HL-60/S4 treated with retinoic acid at 250 ng/mL for 4 days and 3 days (cell line): ENCODE measurements around the gene CCNF.
"Not testable (repeated sequence)": the region's sequence is repeated elsewhere in the genome, so short reads cannot be mapped to it uniquely, and the experiment has no call there.

Experiments
- in situ Hi-C: fragments of 300-500 bp; cut with MboI; formaldehyde crosslinking; loops from 2 replicates; pipeline ENCODE4 v1.7.0; 2022; ENCODE audit warnings: low sequenced_read_pairs

CCNF gene, protein sequence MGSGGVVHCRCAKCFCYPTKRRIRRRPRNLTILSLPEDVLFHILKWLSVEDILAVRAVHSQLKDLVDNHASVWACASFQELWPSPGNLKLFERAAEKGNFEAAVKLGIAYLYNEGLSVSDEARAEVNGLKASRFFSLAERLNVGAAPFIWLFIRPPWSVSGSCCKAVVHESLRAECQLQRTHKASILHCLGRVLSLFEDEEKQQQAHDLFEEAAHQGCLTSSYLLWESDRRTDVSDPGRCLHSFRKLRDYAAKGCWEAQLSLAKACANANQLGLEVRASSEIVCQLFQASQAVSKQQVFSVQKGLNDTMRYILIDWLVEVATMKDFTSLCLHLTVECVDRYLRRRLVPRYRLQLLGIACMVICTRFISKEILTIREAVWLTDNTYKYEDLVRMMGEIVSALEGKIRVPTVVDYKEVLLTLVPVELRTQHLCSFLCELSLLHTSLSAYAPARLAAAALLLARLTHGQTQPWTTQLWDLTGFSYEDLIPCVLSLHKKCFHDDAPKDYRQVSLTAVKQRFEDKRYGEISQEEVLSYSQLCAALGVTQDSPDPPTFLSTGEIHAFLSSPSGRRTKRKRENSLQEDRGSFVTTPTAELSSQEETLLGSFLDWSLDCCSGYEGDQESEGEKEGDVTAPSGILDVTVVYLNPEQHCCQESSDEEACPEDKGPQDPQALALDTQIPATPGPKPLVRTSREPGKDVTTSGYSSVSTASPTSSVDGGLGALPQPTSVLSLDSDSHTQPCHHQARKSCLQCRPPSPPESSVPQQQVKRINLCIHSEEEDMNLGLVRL

DNA sequence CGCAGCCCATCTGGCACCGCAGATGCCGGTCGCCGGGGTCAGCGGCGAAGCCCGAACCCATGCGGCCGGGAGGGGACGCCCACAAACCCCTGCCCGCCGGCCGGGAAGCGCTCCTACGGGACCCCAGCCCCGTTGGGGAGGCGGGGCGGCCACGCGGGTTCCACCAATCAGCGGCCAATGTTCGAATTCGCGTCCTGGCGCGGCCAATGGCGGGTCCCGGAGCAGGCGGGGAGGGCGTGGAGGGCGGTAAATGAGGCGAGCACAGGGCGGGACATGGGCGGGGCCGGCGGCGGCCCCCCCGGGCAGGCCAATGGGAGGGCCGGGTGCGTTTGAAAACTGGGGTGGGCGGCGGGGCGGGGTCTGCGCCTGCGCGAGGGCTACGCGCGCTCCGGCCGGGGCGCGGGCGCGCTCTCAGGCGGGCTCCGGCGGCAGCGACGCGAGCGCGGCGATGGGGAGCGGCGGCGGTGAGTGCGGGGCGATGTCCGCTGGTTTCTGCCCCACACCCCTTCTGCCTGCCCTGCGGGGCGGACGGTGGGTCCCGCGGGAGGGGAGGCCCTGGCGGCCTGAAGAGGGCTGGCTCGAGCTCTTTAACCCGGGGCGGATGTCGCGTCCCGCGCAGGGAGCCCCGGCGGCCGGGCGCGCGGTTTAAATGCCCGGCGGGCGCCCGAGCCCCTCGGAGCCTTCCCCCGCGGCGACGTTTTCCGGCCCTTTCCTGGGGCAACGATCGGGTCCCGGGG lies at the start of gene CCNF:
Gene CCNF (plus strand): TSS at position 414 of the 737 bp plus-strand sequence. CDS start 35 bp downstream, at position 449.
- in situ Hi-C loops, result loop anchor here (10.0 kb wide), 1 partner anchor 56 kb away; no protein-coding TSS in a partner anchor

DNA sequence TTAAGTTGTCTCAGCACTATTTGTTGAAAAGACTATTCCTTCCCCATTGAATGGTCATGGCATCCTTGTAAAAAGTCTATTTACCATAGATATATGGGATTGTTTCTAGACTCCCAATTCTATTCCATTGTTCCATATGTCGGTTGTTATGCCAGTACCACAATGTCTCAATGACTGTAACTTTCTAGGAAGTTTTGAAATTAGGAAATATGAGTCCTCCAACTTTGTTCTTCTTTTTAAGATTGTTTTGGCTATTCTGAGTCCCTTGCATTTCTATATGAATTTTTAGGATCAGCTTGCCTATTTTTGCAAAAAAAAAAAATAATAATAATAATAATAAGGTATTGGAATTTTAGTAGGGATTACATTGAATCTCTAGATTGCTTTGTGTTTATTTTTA lies 45.7 kb upstream of the CCNF start:
- in situ Hi-C loops, result no loop called here

DNA sequence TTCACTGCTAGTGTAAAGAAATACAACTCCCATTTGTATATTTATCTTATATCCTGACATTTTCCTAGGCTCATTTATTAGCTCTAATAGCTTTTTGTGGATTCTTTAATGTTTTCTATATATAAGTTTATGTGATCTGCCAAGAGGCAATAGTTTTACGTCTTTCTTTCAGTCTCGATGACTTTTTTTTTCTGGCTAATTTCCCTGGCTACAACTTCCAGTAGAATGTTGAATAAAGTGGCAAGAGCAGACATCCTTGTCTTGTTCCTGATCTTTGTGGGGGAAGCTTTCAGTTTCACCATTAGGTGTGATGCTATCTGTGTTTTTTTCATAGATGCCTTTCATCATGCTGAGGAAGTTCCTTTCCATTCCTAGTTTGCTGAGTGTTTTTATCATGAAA lies 44.8 kb upstream of the CCNF start:
- in situ Hi-C loops, result no loop called here

DNA sequence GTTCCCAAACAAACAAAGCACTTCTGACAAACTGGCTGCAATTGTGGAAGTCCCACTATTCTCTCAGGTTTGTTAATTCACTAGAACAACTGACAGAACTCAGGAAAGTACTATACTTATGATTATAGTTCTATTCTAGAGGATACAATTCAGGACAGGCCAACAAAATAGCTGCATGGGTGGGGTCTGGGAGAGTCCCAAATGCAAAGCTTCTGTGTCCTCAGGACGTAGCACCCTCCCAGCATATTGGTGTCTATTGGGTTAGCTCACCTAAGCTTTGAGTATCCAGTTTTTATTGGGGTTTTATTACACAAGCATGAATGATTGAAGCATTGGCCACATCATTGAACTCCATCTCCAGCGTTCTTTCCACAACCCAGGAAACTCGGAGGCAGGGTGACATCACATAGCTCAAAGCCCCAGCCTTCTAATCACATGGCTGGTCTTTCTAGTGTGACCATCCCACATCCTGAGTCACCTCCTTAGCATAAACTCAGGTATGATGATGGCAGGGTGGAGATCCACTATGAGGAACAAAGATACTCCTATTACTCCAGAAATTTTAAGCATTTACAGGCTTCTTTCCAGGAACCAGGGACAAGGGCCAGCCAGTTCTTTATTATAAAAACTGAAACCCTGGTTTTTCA lies 43.9 kb upstream of the CCNF start:
- in situ Hi-C loops, result no loop called here

DNA sequence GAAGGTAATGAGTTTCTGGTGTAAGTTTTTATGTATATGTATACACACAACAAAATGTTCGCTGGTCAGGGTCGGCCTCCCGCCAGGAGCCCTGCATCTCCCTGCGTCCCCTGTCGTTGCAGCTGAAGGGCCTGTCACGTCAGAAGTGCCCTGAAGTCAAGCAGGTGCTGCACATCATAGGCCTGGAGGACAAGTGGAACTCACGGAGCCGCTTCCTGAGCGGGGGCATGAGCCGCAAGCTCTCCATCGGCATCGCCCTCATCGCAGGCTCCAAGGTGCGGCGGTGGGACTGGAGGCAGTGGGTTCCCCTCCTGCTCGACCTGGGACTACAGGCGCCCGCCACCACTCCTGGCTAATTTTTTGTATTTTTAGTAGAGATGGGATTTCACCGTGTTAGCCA lies 43.3 kb upstream of the CCNF start:
- in situ Hi-C loops, result not testable (repeated sequence)

DNA sequence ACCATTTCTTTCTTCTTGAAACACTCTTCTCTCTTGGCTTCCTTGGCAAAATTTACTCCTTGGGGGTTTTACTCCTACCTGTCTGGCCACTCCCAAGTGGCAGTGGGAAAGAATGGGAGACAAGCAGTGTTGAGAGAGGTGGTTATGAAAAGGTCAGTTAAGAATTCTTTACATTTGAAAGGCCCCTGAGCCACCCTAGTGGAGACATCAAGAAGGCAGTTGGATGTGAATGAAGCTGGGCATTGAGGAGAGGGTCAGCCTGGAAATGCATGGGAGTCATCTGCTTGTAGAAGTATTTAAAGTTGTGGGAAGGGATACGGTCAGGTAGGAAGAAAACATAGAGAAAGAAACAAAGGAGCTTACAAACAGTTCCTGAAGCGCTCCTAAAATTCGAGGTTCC lies 42.3 kb upstream of the CCNF start:
- in situ Hi-C loops, result no loop called here

DNA sequence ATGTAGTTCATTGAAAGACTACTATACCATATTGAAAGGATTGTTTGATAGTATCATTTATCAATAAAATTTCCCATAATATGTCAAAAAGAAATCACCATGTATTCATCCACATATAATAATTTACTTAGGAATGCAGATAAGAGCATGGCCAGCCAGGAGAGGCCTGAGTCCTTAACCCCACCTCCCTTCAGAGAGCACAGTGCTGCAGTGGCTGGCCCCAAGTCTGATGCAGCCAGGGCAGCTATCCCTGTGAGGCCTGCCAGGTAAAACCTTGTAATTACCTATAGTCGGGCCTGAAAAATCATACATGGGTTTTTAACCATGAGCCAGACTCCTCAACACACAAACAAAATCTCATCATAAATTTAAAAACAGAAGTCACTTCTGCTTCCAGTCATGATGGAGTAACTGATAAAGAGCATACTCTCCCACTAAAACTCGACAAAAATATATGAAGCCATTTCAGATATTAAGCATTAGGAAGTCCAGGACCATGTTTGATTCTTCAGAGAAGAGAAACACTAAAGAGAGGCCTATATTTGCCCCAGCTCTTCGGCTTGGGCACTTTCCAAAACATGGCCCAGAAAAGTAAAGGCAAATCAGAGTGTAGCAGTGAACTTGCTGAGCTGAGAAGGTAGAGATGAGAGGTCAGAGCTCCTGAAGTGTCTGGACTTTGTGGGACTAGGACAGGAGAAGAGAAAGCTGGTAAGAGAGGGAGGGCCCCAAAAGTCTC lies 40.9 kb upstream of the CCNF start:
- in situ Hi-C loops, result no loop called here

DNA sequence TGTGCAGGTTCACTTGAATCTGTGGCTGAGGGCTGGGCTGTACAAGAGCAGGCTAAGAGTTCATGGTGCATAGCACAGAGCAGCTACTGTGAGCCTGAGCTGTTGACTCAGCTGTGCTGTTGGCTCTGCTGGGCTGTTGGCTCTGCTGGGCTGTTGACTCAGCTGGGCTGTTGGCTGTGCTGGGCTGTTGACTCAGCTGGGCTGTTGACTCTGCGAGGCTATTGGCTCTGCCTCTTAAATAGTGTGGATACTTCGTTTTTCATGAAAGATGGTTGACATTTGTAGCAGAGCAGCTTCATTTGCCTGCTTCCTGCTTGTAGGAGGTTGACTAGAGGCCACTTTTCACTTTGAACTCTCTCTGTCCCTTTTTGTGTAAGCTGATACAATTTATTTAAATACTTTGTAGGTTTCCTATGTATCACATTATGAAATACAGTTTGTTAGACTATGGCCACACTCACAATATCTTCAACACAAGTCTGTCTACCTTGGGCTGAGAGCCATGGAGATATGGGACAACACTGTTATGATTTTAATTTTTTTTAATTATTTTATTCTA lies 40.3 kb upstream of the CCNF start:
- in situ Hi-C loops, result no loop called here

DNA sequence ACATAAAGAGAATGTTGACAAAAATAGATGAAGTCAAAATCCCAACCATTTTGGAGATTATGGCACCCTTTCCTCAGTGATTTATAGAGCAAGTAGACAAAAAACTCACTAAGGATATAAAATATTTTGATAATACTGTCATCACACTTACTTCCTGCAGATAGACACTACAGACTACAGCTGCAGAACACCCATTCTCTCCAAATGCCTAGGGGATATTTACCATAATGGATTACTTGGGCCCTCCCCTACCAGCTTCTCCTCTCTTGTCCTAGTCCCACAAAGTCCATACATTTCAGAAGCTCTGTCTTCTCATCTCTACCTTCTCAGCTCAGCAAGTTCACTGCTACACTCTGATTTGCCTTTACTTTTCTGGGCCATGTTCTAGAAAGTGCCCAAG lies 37.2 kb upstream of the CCNF start:
- in situ Hi-C loops, result no loop called here

DNA sequence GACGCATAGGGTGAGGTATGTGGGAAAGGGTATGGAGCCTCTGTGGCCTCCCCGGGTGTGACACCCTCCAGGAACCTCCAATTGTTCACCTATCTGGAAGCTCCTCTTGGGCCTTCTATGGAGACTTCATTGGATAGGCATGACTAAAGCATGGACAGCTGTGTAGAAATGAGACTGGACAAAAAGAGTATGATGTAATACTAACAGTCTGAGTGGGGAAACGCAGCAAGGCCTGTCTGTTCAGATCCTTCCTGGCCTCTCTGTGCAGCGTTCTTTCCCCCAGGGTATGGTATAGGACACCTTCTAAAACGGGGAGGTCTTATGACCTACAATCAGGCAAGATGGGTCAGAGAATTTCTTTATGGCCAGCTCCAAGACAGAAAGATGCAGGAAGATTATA lies 30.7 kb upstream of the CCNF start:
- in situ Hi-C loops, result no loop called here

DNA sequence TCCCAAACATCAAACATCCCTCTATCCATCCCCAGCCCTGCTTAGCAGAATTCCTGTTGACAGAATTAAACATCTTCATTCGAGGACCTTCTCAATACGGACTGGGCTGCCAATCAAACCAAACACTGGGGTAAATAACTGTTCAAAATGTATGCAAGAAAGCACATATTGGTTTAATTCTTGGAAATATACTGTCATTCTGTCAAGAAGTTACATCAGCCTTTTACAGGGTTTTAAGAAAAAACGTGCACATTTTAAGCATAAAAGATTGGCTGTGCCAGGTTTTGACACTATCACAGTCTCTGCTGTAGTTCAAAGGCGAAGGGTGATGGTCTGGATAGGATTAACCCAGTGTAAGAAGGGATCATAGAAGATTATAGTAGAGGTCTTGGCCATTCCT lies 25.1 kb upstream of the CCNF start:
- in situ Hi-C loops, result no loop called here

DNA sequence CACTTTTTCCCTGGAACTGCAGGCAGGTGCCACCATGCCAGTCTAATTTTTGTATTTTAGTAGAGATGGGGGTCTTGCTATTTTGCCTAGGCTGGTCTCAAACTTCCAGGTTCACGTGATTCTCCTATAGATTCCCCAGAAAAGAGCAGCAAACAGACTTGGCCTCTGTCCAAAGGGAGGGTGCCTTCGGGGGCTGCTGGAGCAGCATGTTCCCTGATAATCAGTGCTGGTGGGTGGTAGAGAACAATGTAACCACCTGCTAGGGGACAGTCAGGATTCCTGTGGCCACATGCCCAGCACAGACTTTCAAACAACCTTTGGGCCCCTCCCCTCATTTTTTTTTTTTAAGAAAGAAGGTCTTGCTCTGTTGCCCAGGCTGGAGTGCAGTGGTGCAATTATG lies 14.2 kb upstream of the CCNF start:
- in situ Hi-C loops, result no loop called here

DNA sequence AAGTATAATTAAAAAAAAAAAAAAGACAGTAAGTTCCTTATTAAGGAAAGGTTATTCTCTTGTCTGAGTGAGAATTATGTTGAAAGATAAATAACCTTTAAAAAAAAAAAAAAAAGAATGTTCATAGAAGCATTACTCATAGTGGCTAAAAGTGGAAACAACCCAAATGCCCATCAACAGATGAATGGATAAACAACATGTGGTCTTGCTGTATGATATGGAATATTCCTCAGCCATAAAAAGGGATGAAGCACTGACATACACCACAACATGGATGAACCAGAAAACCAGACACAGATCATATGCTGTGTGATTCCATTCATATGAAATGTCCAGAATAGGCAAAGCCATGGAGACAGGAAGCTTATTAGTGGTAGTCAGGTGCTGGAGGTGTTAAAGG lies 9.2 kb upstream of the CCNF start:
- in situ Hi-C loops, result loop anchor here (10.0 kb wide), 1 partner anchor 65 kb away; no protein-coding TSS in a partner anchor

DNA sequence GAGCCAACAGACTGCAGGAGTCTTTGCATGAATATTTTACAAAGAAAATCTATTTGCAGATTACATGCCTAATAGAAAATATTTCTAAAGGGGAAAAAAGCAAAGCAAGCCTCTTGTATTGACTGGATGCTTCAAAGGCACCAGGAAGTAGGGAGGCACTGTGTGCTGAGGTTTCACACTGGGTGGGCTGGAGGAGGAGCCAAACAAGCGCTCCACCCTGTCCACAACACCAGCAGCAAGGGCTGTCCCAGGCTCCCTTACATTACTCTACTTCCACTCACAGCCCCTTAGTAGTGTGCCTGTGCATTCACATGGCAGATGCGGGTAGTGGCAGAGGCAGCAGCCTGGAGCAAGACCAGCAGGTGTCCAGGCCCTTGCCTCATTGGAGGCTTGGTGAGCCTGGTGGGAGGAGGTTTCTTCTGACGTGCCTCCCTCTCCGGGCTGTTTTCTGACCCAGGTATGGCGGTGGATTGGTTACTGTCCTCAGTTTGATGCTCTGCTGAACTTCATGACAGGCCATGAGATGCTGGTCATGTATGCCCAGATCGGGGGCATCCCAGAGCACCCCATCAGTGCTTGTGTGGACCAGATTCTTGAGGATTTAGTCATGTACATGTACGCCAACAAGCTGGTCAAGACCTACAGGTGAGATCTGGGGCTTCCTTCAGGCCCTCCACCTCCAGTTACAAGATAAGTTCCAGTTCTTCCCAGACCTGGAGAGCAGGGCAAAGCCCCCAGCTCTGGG lies 7.0 kb upstream of the CCNF start:
- in situ Hi-C loops, result loop anchor here (10.0 kb wide), 1 partner anchor 63 kb away; no protein-coding TSS in a partner anchor

DNA sequence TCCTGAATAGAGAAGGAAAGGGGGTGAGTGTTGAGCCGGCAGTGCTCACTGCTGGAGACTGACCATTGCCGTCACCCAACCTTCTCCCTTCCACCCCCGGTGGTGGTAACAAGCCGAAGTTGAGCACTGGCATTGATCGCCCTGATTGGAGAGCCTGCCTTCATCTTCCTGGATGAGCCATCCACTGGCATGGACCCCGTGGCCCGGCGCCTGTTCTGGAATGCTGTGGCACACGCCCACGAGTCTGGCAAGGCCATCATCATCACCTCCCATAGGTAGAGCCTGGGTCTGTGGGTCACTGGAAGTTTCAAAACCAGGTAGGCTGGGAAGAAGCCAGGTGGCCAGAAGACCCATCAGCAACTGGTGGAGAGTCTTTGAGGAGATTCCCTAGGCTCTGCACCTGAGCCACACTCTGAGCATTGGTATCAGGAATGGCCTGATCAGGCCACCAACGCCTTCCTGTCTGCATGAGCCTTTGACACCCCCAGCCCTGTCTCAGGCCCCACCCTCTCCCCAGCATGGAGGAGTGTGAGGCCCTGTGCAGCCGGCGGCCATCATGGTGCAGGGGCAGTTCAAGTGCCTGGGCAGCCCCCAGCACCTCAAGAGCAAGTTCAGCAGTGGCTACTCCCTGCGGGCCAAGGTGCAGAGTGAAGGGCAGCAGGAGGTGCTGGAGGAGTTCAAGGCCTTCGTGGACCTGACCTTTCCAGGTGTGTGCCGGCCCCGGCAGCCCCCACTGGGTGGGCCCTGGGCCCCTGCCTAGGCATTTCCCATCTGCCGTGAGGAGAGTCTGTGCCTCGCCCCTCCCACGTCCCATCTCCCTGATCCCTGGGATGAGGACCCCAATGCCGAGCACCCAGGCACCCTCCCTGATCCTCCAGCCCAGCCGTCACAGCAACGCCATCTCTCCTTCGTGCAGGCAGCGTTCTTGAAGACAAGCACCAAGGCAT lies 4.9 kb upstream of the CCNF start:
- in situ Hi-C loops, result loop anchor here (10.0 kb wide), 1 partner anchor 60 kb away; no protein-coding TSS in a partner anchor

DNA sequence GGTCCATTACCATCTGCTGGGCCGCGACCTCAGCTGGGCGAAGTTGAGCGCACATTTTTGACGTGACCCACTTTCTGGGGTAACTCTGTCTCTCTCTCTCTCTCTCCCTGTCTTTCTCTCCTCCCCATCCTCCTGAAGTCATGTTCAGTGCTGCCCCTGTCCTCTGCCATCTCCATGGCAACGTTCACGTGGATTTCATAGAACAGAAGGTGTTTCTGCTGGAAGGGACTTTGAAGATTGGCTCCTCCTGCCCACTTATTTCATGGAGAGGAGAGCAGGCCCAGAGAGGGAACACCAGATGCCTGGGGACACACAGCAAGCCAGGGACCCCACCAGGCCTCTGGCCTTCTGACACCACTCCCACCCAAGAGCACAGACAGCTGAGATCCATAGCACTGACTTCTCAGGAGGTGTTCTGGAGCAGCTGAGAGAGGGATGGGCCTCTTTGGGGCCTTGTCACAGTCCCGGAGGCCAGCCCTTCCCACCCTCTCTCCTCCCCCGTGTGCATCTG lies 4.2 kb upstream of the CCNF start:
- in situ Hi-C loops, result loop anchor here (10.0 kb wide), 1 partner anchor 60 kb away; no protein-coding TSS in a partner anchor

DNA sequence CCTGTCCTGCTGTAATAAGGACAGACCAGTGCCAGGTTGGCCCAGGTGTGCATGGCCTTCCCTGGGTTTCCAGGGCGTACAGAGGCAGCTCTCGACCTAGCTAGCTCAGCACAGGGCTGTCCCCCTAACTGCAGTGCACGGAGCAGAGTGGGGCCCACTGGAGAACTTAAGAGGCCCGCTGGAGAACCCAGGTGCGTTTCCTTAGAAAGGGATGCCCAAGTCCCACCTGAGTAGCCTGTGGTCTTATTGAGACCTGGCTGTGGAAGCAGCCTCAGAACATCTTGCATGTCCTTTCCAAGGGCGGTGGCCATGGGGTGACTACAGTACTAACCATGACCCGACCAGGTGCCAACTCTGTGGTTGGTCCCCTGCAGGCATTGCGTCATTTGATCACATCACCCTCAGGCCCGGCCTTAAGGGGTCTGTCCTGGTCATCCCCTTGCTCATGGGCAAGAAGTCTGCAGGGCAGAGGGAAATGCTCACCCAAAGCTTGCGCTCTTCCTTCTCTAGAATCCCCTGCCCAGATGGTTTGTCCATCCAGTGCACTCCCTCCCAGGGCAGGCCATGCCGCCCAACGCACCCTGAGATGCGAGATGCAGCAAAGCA lies 3.3 kb upstream of the CCNF start:
- in situ Hi-C loops, result loop anchor here (10.0 kb wide), 1 partner anchor 59 kb away; no protein-coding TSS in a partner anchor
